ENCODE results near the gene RAB24. TPM values are rescaled to one million over a fixed set of nuclear protein-coding genes. Genes with fewer than 3 reads are reported as not detected.

RAB24 gene
- polyA plus RNA-seq, 1 donor (not counting 4 experiments of a cell fraction or from before 2014, with no cell fraction given): 22.4 TPM

DNA sequence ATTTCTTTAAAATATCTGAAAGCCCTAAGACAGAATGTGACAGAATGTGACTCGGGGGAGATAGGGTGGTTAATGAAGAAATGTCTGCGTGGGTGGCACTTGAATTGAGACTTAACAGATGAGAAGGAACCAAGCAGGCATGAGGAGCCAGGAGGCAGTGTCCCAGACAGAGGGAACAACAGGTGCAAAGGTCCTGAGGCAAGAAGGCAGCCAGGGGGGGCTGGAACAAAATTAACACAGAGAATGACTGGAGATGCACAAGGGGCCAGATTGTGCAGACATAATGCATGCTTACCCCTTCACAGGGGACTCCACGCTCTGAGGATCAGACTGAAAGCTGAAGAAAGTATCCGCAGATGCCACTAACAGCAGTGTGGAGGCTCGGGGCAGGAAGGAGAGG is 46.2 kb upstream of the RAB24 start:
- H3K9ac ChIP-seq (ENCODE audit: control insufficient read depth, extremely low read depth, insufficient read depth, low read length): peak overlapping the region; percentile 98
- no peak overlapping the region for H3K27ac ChIP-seq (ENCODE audit: control insufficient read depth, insufficient read depth, low read length)
- H3K27me3 ChIP-seq (ENCODE audit: control insufficient read depth, extremely low read depth, insufficient read depth, low read length): no peaks in the 10 kb centered on the region
- H3K4me3 ChIP-seq (ENCODE audit: control insufficient read depth in 2 of 3, extremely low read depth in 1 of 3, insufficient read depth in 2 of 3, low read depth in 1 of 3, low read length in 3 of 3): peak overlapping the region in 1 of 3 experiments; percentile 92
- dilution Hi-C loops (cut with MboI; ENCODE audit: extremely low pct_ligation_motif_present, low sequenced_read_pairs): no loop called here
- no peaks in the 10 kb centered on the region for H3K9me1 ChIP-seq (ENCODE audit: control insufficient read depth, extremely low read depth, insufficient read depth, low read length)
- peaks cover 12 to 23% of the 10 kb centered on the region in 2 experiments for H3K36me3 ChIP-seq (ENCODE audit: control insufficient read depth in 2 of 2, extremely low read depth in 1 of 2, insufficient read depth in 2 of 2, low read length in 2 of 2)
- peaks cover 25% of the 10 kb centered on the region for H3K4me1 ChIP-seq (ENCODE audit: control insufficient read depth, extremely low read depth, insufficient read depth, low read length)
- no peak for DNase-seq (ENCODE audit: low read depth, low spot score)
- peaks cover 4% of the 10 kb centered on the region for H4K20me1 ChIP-seq (ENCODE audit: control insufficient read depth, extremely low read depth, insufficient read depth, low read length)
- no peak overlapping the region for H2AFZ ChIP-seq (ENCODE audit: control insufficient read depth, low read length)
- no peak for TF ChIP-seq EZH2 (IDR thresholded peaks at IDR 0.05; ENCODE audit: low read length)
- TF ChIP-seq CTCF (optimal IDR thresholded peaks at IDR 0.05 in 1 of 3, IDR thresholded peaks at IDR 0.05 in 1 of 3, conservative IDR thresholded peaks at IDR 0.05 in 1 of 3; ENCODE audit: extremely low read depth in 1 of 3, insufficient read depth in 2 of 3, low read length in 3 of 3): no peak
- H3K79me2 ChIP-seq (ENCODE audit: control insufficient read depth, insufficient read depth, low read length): peaks cover 61% of the 10 kb centered on the region
- peak overlapping the region; percentile 95 for H3K4me2 ChIP-seq (ENCODE audit: control insufficient read depth, extremely low read depth, insufficient read depth, low read depth, low read length)
- H3K9me3 ChIP-seq (ENCODE audit: control insufficient read depth, low read depth, low read length): no peaks in the 10 kb centered on the region
- no peak for FAIRE-seq

DNA sequence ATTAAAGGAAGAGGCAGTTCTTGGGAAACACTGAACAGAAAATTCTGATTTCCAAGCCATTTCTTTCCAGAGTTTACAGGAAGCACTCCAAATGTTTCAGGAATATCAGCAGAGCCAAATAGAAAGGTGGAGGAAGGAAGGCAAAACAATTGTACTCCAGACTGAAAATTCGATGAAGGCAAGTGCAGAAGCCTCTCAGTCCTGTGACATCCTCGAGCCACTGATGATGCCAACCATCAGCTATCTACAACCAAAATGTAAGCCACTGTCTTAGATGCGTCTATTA is 45.8 kb upstream of the RAB24 start:
- H3K4me2 ChIP-seq (ENCODE audit: control insufficient read depth, extremely low read depth, insufficient read depth, low read depth, low read length): peak overlapping the region; percentile 95
- H3K27ac ChIP-seq (ENCODE audit: control insufficient read depth, insufficient read depth, low read length): no peak overlapping the region
- dilution Hi-C loops (cut with MboI; ENCODE audit: extremely low pct_ligation_motif_present, low sequenced_read_pairs): no loop called here

More for the DNA sequence above, 45.8 kb upstream of the RAB24 start:
- Histone ChIP-seq H3K9me1 (ENCODE audit: control insufficient read depth, extremely low read depth, insufficient read depth, low read length) (no peaks in the 10 kb centered on the region), H4K20me1 (ENCODE audit: control insufficient read depth, extremely low read depth, insufficient read depth, low read length) (peaks cover 4% of the 10 kb centered on the region), H3K79me2 (ENCODE audit: control insufficient read depth, insufficient read depth, low read length) (peaks cover 63% of the 10 kb centered on the region), H3K9me3 (ENCODE audit: control insufficient read depth, low read depth, low read length) (no peaks in the 10 kb centered on the region), H3K9ac (ENCODE audit: control insufficient read depth, extremely low read depth, insufficient read depth, low read length) (no peak overlapping the region), H3K4me3 (ENCODE audit: control insufficient read depth in 2 of 3, extremely low read depth in 1 of 3, insufficient read depth in 2 of 3, low read depth in 1 of 3, low read length in 3 of 3) (no peak overlapping the region), H3K36me3 (ENCODE audit: control insufficient read depth in 2 of 2, extremely low read depth in 1 of 2, insufficient read depth in 2 of 2, low read length in 2 of 2) (peaks cover 12 to 23% of the 10 kb centered on the region in 2 experiments), H3K4me1 (ENCODE audit: control insufficient read depth, extremely low read depth, insufficient read depth, low read length) (peaks cover 25% of the 10 kb centered on the region), H3K27me3 (ENCODE audit: control insufficient read depth, extremely low read depth, insufficient read depth, low read length) (no peaks in the 10 kb centered on the region), H2AFZ (ENCODE audit: control insufficient read depth, low read length) (no peak overlapping the region)
- TF ChIP-seq CTCF (optimal IDR thresholded peaks at IDR 0.05 in 1 of 3, IDR thresholded peaks at IDR 0.05 in 1 of 3, conservative IDR thresholded peaks at IDR 0.05 in 1 of 3; ENCODE audit: extremely low read depth in 1 of 3, insufficient read depth in 2 of 3, low read length in 3 of 3) (no peak), EZH2 (IDR thresholded peaks at IDR 0.05; ENCODE audit: low read length) (no peak)
- FAIRE-seq: no peak
- no peak for DNase-seq (ENCODE audit: low read depth, low spot score)
